Measurements from ENCODE around the gene WNT3A.

GRCh38 chr1:228068359-228068758 is 61.6 kb downstream of the WNT3A start:
- TF ChIP-seq, protein P1, sequence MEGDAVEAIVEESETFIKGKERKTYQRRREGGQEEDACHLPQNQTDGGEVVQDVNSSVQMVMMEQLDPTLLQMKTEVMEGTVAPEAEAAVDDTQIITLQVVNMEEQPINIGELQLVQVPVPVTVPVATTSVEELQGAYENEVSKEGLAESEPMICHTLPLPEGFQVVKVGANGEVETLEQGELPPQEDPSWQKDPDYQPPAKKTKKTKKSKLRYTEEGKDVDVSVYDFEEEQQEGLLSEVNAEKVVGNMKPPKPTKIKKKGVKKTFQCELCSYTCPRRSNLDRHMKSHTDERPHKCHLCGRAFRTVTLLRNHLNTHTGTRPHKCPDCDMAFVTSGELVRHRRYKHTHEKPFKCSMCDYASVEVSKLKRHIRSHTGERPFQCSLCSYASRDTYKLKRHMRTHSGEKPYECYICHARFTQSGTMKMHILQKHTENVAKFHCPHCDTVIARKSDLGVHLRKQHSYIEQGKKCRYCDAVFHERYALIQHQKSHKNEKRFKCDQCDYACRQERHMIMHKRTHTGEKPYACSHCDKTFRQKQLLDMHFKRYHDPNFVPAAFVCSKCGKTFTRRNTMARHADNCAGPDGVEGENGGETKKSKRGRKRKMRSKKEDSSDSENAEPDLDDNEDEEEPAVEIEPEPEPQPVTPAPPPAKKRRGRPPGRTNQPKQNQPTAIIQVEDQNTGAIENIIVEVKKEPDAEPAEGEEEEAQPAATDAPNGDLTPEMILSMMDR (IDR thresholded peaks at IDR 0.05 in 8 of 11, conservative IDR thresholded peaks at IDR 0.05 in 3 of 11) = no peak
- TF ChIP-seq POLR2AphosphoS5 (IDR thresholded peaks at IDR 0.05) = no peak

Measured in spleen (tissue), 7 donors.